Stimulated activated naive B cell treated with anti-CD40 and anti-IgM and Interleukin-4, amounts not matched to agents 10 μg/mL and 1 μg/mL and 100 μg/mL, for 72 hours (primary cell): ENCODE measurements around the gene RTKN.

ENCODE experiments used
- ATAC-seq, 2 donors: fragments of 150-1000 bp; cut with Tn5 transposase; replicated peaks; 2 replicates each; pipeline ENCODE4 v1.10.0; 2021; ENCODE audit warnings: moderate library complexity in 1 of 2
- DNase-seq: peaks from one replicate; pipeline ENCODE4 v3.0.0; 2021
- H3K27ac Mint-ChIP-seq: one replicate; pipeline ENCODE4 v1.8.0; 2022; ENCODE audit warnings: mild to moderate bottlenecking, mixed read lengths
- H3K27me3 Mint-ChIP-seq, 2 donors: one replicate each; pipeline ENCODE4 v1.8.0; 2022; ENCODE audit warnings: mixed read lengths in 2 of 2
- H3K36me3 Mint-ChIP-seq, 2 donors: one replicate each; pipeline ENCODE4 v1.8.0; 2022; ENCODE audit warnings: mixed read lengths in 2 of 2, mild to moderate bottlenecking in 1 of 2
- H3K4me1 Mint-ChIP-seq, 2 donors: one replicate each; pipeline ENCODE4 v1.8.0; 2022; ENCODE audit warnings: mixed read lengths in 2 of 2, mild to moderate bottlenecking in 1 of 2
- H3K4me3 Mint-ChIP-seq, 2 donors: one replicate each; pipeline ENCODE4 v1.8.0; 2022; ENCODE audit warnings: mild to moderate bottlenecking in 2 of 2, mixed read lengths in 2 of 2, moderate library complexity in 1 of 2
- H3K9me3 Mint-ChIP-seq, 2 donors: one replicate each; pipeline ENCODE4 v1.8.0; 2022; ENCODE audit warnings: mixed read lengths in 2 of 2, mild to moderate bottlenecking in 1 of 2

The RTKN gene

DNA sequence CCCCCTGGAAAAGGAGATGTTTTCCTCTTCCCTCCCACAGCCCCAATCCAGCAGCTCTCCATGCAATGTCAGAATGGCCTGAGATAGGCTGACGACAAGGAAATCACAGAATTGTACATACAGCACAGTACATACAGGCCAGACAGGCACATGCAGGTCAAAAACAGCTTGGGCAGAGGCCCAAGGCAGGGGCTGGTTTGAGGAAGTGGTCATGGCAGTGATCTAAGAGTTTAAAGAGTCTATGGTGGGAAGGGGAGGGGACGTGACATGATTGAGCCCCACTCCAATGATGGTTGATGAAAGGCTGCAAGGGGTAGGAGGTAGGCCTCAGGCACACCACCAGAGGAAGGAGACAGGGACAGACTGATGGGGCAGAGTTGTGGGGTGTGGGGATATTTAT is 65.9 kb downstream of the RTKN start:
- H3K36me3 Mint-ChIP-seq = peaks cover 34 to 61% of the 10 kb centered on the region in 2 donors
- H3K27ac Mint-ChIP-seq = no peak overlapping the region
- H3K4me1 Mint-ChIP-seq = peaks cover 29 to 36% of the 10 kb centered on the region in 2 donors
- no peak for ATAC-seq
- no peak overlapping the region for H3K4me3 Mint-ChIP-seq
- DNase-seq = no peak
- no peaks in the 10 kb centered on the region for H3K27me3 Mint-ChIP-seq
- no peaks in the 10 kb centered on the region for H3K9me3 Mint-ChIP-seq
